ENCODE results near the gene DSTN.

DSTN gene

GRCh38 chr20:17640146-17640874 is 70.4 kb downstream of the DSTN start:
- DNase-seq: no peak

DNA sequence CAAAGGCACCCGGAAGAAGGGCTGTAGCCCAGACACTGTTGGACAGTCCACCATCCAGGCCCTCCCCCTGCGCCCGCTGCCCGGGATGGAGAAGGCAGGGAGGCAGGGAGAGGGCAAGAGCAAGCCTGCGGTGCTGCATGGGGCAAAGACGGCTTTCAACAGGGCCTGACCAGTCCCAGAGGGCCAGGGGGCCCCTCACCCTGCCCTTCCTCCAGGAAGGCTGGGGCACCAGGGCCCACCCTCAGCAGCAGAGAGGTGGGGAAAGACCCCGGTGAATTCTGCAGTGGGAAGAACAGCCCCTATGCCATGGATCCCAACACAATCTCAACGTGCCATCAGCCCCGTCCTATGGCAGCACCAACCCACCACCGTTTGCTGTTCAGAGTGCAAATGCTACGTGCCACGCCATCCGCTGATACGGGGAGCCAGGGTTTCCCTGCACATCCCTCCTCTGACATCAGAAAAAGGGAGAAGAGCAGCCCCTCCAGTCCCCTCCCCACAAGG is 71.1 kb downstream of the DSTN start:
- DNase-seq: no peak

GRCh38 chr20:17641520-17641964 is 71.7 kb downstream of the DSTN start:
- DNase-seq: no peak

GRCh38 chr20:17641993-17642392 is 72.1 kb downstream of the DSTN start:
- DNase-seq: no peak

GRCh38 chr20:17642404-17643269 is 72.8 kb downstream of the DSTN start:
- no peak for DNase-seq

DNA sequence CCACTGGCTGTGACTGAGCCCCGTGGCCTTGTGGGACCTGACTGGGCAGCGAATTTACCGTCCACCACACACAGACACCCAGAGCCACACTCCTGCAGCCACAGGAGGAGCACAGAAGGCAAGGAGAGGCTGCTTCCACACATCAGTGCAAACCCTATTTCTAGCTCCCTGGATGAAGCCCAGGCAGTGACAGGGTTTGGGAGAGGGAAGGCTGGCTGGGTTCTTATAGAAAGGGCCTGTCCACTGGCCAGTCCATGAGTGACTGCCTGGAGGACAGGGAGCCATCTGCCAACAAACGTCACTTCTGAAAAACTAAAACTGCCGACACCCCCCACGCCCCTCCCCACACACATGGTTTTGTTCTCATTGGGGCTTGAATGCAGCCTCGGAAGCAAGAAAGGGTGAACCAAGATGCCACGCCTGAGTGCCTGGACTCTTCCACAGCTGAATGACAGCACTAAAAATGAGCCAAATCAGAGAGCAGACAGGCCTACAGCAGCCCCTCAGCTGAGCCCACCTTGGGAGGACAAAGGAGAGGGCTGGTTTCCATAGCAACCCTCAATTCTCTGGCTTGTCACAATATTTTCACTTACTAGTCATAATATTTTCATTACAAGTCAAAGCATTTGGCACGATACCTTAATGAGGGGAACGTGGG is 73.8 kb downstream of the DSTN start:
- no peak for DNase-seq

GRCh38 chr20:17644451-17644850 is 74.6 kb downstream of the DSTN start:
- DNase-seq: no peak

DNA sequence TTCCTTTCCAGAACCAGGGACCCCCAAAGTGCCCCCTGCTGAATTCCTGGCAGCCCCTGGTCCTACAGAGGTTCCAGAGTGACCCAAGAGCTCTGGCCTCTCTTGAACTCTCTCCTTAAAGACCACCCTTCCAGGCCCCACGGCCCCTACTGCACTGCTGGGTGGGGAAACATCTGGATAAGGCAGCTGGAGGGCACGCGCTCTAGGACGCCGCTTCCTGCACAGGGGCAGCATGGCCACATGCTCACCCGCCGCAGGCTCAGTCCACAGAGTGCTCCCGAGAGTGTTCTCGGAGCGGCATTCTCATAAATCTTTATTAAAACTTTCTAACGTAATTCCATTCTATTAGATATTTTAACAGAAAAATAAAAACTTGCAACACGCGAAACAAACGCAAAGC is 75.1 kb downstream of the DSTN start:
- no peak for DNase-seq

DNA sequence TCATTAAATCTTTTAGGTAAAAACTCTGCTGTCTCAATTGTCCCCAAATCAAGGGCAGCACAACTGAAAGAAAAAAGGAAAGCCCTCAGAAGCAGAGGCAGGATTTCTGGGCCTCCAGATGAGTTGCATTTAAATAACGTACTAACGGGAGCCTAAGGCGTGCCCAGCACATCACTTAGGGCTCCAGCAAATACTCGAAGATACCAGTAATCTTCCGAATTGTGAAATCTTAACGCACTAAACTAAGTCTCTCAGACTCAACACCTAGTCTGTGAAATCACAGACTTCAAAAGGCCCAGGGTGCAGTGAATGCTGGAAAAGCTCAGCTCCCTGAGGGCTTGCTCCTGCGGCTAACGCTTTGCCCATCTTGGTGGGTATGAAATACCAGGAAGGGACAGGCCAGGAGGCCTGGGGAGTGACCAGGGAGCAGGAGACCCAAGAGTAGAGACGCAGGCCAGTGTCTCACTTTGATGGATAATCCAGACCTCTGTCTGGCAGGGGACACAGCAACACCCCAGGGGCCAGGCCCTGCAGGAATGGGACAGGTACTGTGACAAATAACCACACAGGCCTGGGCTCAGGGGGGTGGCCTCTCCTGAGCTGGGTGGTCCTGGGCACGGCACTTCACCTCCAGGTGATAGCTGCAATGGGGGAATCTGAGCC is 75.8 kb downstream of the DSTN start:
- no peak for DNase-seq

DNA sequence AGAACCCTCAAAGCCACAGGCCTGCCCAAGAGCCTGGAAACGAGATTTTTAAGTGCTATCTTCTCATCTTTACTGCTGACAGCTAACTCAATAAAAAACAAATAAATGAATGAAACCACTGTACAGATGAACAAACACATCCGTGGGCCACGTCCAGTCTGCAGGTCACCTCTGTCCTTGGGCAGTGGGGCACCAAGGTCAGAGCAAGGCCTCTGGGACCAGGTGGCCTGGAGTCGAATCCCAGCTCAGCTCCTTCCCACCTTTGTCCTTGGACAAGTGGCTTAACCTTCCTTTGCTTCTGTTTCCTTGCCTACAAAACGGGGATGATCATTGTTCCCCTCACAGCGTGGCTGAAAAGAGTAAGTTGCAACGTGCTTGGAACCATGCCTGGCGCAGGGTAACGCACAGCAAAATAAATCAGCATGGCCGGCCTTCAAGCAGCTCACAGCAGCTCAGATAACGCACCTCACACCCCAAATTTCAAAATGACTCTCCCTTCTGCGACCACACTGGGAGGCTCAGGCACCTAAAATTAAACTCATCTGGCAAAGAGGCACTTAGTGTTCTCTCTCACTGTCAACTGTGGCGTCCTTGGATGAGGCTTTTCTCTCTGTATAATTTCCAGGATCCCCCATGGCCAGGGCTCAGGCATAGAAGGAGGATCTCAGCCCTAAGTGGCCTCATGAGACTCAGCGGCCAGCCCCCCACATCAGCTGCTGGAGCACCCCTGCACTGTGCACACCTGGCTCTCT is 76.5 kb downstream of the DSTN start:
- no peak for DNase-seq

- no peak for DNase-seq
These were observed 77.1 kb downstream of the DSTN start for GRCh38 chr20:17646961-17647301.

DNA sequence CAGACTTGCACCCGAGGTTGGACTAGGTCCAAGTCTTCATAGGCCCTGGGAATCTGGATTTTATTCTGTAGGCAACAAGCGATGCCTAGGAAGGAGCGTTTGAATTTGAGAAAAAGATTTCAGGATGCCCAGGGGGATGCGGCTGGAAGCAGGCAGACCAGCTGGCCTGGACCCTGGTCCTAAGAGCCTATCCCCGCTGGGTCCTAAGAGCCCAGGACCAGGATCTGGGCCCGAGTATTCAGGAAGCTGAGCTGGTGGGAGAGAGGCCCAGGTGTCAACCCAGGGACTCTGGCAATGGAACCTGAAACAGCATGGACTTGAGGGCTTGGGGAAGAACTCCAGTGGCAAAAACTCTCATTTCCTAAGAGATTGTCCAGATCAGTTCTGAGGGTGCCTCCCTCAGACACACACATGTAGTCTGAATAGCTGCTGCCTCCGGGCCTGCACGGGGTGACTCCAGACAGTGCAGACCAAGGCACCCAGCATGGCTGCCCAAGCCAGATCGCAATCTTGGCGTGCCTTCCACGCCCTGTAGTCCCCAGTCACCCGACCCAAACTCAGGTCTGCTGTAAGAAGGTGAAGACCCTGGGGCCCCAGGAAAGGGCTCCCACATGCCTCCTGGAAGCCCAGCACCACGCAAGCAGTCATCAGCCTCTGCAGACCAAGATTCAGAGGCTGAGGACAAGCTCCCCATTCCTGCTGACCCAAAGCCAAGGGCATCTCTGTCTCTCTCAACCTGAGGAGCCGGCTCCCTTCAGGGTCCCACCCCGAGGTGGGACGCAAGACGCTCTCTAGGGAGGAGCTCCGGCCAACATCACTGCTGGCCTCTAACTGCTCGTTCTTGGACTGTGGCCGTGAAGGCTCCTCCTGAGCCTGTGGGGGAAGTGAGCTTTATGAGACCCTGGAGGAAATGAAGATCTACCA is 77.8 kb downstream of the DSTN start:
- no peak for DNase-seq

- DNase-seq: peak; percentile 37
These were observed 78.4 kb downstream of the DSTN start for GRCh38 chr20:17648315-17648646.

DNA sequence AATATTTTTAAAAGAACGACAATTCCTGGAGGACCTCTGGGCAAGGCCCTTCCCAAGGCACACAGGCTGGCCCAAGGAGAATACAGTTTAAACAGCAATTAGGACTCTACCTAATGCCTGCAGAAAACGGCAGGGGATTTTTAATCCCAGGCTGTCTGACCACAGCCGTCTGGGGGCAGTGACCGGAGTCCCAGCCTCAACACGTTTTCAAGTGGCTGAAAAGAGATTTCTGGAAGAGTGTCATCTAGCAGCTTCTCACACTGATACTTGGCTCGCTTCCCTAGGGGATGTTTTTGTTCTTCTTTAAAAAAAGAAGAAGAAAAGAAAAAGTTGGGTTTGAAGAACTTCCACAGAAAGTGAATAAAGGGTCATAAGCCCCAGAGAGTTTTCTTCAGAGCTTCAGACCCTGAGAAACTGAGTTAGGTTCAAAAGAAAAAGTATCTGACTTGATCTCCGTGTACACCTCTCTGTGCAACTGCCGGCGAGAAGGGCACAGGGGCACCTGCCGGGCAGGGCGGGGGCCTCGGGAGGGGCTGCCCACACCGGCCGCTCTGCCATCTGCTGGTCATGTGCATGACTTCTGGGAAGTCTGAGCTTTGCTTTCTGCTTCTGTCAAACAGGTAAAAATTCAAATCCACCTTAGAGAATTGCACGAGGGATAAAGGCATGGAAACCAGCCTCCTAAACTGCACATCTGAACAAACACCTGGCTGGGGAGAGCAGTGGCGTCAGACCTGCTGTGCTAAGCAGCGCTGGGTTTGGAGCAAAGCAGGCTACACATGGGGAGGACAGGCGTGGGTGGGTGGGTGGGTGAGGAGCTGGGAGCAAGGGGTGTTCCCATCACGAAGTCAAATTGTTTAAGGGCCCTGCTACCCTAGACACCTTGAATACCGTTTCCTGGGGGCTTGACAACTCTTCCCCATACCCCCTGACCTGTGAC is 79.2 kb downstream of the DSTN start:
- DNase-seq: peak; percentile 39

GRCh38 chr20:17650301-17651128 is 80.6 kb downstream of the DSTN start:
- DNase-seq: no peak

GRCh38 chr20:17651129-17651759 is 81.4 kb downstream of the DSTN start:
- DNase-seq: no peak

DNA sequence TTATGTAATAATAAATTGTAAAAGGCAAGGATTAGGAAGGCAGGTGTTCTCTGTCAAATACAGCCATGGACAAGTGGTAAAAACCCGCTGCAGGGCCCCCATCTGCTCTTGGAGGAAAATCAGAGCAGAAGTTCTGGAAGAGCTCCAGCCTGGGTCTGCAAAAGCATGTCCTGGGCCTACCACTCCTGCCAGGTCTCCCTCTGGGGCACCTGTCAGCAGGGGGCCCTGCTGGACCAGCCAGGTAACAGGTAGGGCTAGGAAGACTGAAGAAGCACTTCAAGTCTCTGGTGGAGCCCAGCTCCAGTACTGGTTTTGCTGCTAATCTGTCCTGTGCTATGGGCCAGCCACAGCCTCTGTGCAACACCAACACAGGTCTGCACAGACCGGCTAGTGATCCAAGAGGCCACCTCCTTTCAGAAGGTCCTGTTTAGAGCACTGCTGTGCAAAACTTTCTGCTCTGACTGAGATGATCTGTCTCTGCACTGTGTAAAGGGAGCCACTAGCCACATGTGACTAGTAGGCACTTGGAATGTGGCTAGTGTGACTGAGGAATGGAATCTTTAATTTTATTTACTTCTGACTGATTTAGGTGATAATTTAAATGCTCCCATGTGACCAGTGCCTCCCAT is 82.0 kb downstream of the DSTN start:
- DNase-seq: no peak

GRCh38 chr20:17652411-17652810 is 82.5 kb downstream of the DSTN start:
- no peak for DNase-seq

All from hematopoietic multipotent progenitor cell treated with erythropoietin and hydrocortisone succinate and interleukin-3 and kit ligand, for 8 days (in vitro differentiated cells).